Tibial nerve (tissue), 3 donors: ENCODE data around the gene CAPN12.

Experiments used
- CTCF ChIP-seq, 5 experiments: fragments of 200-600 bp in 3 of 5; fragments of 450-650 bp in 2 of 5; sonication (generic) in 3 of 5; IDR thresholded peaks; one replicate each; pipeline ENCODE4 v1.5.1; 2016 to 2019; ENCODE audit warnings: antibody characterized with exemption in 5 of 5, mild to moderate bottlenecking in 3 of 5, moderate library complexity in 2 of 5
- POLR2A ChIP-seq, 2 donors: fragments of 450-650 bp; IDR thresholded peaks; one replicate each; pipeline ENCODE4 v1.6.1; 2017; ENCODE audit warnings: antibody characterized with exemption in 2 of 2, mild to moderate bottlenecking in 2 of 2, moderate library complexity in 2 of 2

GRCh38 chr19:38717051-38717450, 27.2 kb downstream of the CAPN12 start:
- TF ChIP-seq CTCF (IDR thresholded peaks at IDR 0.05) (no peak), POLR2A (IDR thresholded peaks at IDR 0.05) (no peak)
